8988T (cell line): Measurements from ENCODE around the gene ZNF575.
"Not testable (repeated sequence)": the region's sequence is repeated elsewhere in the genome, so short reads cannot be mapped to it uniquely, and the experiment has no call there.

Source experiments
- DNase-seq: peaks from one replicate; pipeline ENCODE4 v3.0.0; 2011

ZNF575 gene

GRCh38 chr19:43512399-43512798 lies 20.6 kb upstream of the ZNF575 start:
- not testable (repeated sequence) for DNase-seq

- no peak for DNase-seq
Observed at GRCh38 chr19:43518051-43518450, 14.9 kb upstream of the ZNF575 start.

- no peak for DNase-seq
Observed at GRCh38 chr19:43519436-43520088, 13.4 kb upstream of the ZNF575 start.

GRCh38 chr19:43522929-43523328 lies 10.1 kb upstream of the ZNF575 start:
- DNase-seq, result no peak

GRCh38 chr19:43523696-43524095 lies 9.3 kb upstream of the ZNF575 start:
- not testable (repeated sequence) for DNase-seq

GRCh38 chr19:43524922-43525835 lies 7.8 kb upstream of the ZNF575 start:
- DNase-seq, result peak; percentile 41

GRCh38 chr19:43525836-43526771 lies 6.9 kb upstream of the ZNF575 start:
- DNase-seq, result no peak

GRCh38 chr19:43526884-43527859 lies 5.8 kb upstream of the ZNF575 start, which contains the start of gene ETHE1:
Gene ETHE1 (minus strand): TSS chr19:43527201. CDS start chr19:43527177, 24 bp downstream.
- DNase-seq, result peak; percentile 75

GRCh38 chr19:43527860-43528622 lies 4.9 kb upstream of the ZNF575 start:
- no peak for DNase-seq

- DNase-seq, result no peak
Observed at GRCh38 chr19:43532571-43532961, 422 bp upstream of the ZNF575 start.

- peak; percentile 85 for DNase-seq
Observed at GRCh38 chr19:43533546-43534304, 737 bp downstream of the ZNF575 start.

GRCh38 chr19:43534305-43534815 lies 1.4 kb downstream of the ZNF575 start:
- no peak for DNase-seq

- peak; percentile 69 for DNase-seq
Observed at GRCh38 chr19:43534816-43535761, 2.1 kb downstream of the ZNF575 start.

GRCh38 chr19:43538922-43539321 lies 5.9 kb downstream of the ZNF575 start:
- no peak for DNase-seq

- no peak for DNase-seq
Observed at GRCh38 chr19:43540381-43540780, 7.4 kb downstream of the ZNF575 start.

GRCh38 chr19:43541920-43542650 lies 9.1 kb downstream of the ZNF575 start:
- no peak for DNase-seq

- DNase-seq, result no peak
Observed at GRCh38 chr19:43544077-43544476, 11.1 kb downstream of the ZNF575 start.

- no peak for DNase-seq
Observed at GRCh38 chr19:43545276-43545675, 12.3 kb downstream of the ZNF575 start.
